ENCODE data around the gene PDZD4. TPM values are rescaled to one million over a fixed set of nuclear protein-coding genes. Genes with fewer than 3 reads are reported as not detected.

PDZD4 gene
- total and polyA plus RNA-seq, 8 donors: 2.1 to 11.1 (median 5.2) TPM

DNA sequence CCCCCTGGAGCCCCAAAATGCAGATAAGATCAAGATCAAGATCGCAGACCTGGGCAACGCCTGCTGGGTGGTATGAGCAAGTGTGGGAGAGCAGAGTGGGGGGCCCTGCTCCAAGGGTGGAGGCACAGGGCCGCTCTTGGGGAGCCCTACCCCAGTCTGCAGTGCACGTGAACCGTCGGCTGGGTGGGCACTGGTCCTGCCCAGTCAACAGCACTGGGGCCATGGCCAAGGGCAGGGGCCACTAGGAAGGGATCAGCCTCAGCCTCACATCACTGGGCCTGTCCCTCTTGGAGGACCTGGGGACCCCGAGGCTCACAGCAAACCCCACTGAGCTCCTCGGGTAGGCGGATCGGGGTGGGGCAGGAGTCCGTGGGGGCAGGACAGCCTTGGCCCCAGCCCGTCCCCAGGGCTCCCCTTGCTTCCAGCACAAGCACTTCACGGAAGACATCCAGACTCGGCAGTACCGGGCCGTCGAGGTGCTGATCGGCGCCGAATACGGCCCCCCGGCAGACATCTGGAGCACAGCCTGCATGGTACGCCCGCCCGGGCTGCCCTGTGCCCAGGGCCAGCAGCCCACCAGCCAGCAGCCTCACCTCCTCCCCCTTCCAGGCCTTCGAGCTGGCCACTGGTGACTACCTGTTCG, 45.9 kb downstream of the PDZD4 start:
- WGBS, 5 donors: 90 to 93% (median 92%) methylated on average over 7 to 27 of the region's 27 CpGs
- Histone ChIP-seq H3K27me3 (peaks cover 0 to 16% (median 3%) of the 10 kb centered on the region in 3 donors), H3K4me3 (no peak overlapping the region), H3K36me3 (peaks cover 3 to 61% (median 52%) of the 10 kb centered on the region in 4 donors), H3K4me1 (peaks cover 0 to 26% (median 15%) of the 10 kb centered on the region in 4 donors), H3K27ac (no peak overlapping the region), H3K9me3 (no peaks in the 10 kb centered on the region)
- no peak for DNase-seq
- intact Hi-C loops (cut with DNase I; ENCODE audit: low total_unique reads): no loop called here
- TF ChIP-seq EP300 (IDR thresholded peaks at IDR 0.05) (no peak), POLR2AphosphoS5 (IDR thresholded peaks at IDR 0.05) (no peak), POLR2A (IDR thresholded peaks at IDR 0.05) (no peak)
- TF ChIP-seq, protein P1, sequence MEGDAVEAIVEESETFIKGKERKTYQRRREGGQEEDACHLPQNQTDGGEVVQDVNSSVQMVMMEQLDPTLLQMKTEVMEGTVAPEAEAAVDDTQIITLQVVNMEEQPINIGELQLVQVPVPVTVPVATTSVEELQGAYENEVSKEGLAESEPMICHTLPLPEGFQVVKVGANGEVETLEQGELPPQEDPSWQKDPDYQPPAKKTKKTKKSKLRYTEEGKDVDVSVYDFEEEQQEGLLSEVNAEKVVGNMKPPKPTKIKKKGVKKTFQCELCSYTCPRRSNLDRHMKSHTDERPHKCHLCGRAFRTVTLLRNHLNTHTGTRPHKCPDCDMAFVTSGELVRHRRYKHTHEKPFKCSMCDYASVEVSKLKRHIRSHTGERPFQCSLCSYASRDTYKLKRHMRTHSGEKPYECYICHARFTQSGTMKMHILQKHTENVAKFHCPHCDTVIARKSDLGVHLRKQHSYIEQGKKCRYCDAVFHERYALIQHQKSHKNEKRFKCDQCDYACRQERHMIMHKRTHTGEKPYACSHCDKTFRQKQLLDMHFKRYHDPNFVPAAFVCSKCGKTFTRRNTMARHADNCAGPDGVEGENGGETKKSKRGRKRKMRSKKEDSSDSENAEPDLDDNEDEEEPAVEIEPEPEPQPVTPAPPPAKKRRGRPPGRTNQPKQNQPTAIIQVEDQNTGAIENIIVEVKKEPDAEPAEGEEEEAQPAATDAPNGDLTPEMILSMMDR (IDR thresholded peaks at IDR 0.05): no peak

DNA sequence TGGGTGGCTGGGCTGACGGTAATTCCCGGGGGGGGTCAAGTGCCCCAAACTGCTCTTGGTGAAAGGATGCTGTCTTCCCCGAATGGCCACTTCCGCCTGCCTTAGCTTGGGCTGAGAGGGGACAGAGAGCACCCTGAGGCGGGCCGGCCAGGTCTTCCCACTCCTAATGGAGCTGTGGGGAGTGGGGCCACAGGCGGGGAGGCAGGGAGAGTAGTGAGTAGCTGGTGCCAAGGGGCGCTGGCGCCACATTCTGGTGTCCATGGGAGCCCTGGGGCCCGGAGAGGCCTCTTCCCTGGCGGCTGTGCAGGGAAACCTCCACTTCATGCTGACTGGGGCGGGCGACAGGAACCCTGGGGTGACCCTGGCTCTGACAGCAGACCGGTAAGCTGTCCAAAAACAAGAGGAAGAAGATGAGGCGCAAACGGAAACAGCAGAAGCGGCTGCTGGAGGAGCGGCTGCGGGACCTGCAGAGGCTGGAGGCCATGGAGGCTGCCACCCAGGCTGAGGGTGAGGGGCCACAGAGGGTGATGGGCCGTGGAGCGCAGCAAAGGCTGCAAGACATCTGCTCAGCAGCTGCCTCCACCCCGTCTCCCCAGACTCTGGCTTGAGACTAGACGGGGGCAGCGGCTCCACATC, 46.8 kb downstream of the PDZD4 start:
- no peak overlapping the region for H3K4me3 ChIP-seq
- TF ChIP-seq POLR2AphosphoS5 (IDR thresholded peaks at IDR 0.05) (no peak), POLR2A (IDR thresholded peaks at IDR 0.05) (no peak), EP300 (IDR thresholded peaks at IDR 0.05) (no peak)
- TF ChIP-seq, protein P1 (IDR thresholded peaks at IDR 0.05): no peak
- peaks cover 0 to 16% (median 3%) of the 10 kb centered on the region in 3 donors for H3K27me3 ChIP-seq
- H3K4me1 ChIP-seq: peaks cover 0 to 26% (median 15%) of the 10 kb centered on the region in 4 donors
- intact Hi-C loops (cut with DNase I; ENCODE audit: low total_unique reads): no loop called here
- H3K27ac ChIP-seq: no peak overlapping the region
- H3K36me3 ChIP-seq: peaks cover 0 to 52% (median 43%) of the 10 kb centered on the region in 4 donors
- H3K9me3 ChIP-seq: no peaks in the 10 kb centered on the region
- 66 to 86% (median 79%) methylated on average over 13 to 24 of the region's 24 CpGs for WGBS, 5 donors
- DNase-seq: no peak

DNA sequence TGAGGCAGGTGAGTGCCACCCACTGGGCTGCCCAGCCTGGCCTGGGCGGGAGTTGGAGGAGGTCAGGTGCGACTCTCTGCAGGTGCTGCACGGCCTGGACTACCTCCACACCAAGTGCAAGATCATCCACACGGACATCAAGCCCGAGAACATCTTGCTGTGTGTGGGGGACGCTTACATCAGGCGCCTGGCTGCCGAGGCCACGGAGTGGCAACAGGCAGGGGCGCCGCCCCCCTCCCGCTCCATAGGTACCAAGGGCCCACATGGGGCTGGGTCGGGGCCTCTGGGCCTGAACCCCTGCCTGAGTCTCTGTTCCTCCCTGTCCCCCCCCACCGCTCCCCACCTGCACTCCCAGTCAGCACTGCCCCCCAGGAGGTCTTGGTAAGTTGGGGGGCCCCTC, 47.5 kb downstream of the PDZD4 start:
- WGBS, 5 donors: 40 to 91% (median 86%) methylated on average over 1 to 14 of the region's 14 CpGs
- peaks cover 0 to 26% (median 15%) of the 10 kb centered on the region in 4 donors for H3K4me1 ChIP-seq
- no peak for DNase-seq
- intact Hi-C loops (cut with DNase I; ENCODE audit: low total_unique reads): no loop called here
- TF ChIP-seq POLR2AphosphoS5 (IDR thresholded peaks at IDR 0.05) (no peak), POLR2A (IDR thresholded peaks at IDR 0.05) (no peak), EP300 (IDR thresholded peaks at IDR 0.05) (no peak)
- TF ChIP-seq, protein P1 (IDR thresholded peaks at IDR 0.05): no peak
- no peaks in the 10 kb centered on the region for H3K9me3 ChIP-seq
- H3K27me3 ChIP-seq: peaks cover 0 to 16% (median 3%) of the 10 kb centered on the region in 3 donors
- H3K36me3 ChIP-seq: peaks cover 0 to 47% (median 37%) of the 10 kb centered on the region in 4 donors
- H3K4me3 ChIP-seq: no peak overlapping the region
- H3K27ac ChIP-seq: no peak overlapping the region

DNA sequence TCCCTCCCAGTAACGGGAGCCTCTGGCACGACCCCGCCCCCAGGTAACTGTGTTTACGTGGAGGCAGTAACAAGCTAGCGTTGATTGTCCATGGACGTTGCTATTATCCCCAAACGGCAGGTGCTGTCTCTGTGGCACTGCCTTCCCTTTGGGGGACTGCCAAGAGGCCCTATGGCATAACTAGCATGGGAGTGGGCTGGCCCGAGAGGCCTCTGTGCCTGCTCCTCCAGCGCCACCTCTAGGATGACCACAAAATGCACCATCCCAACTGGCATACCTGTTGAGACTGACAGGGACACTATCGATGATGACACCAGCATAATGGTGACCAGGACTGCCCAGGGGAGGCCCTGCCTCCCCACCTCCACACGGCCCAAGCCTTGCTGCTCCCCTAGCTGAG, 48.0 kb downstream of the PDZD4 start:
- Histone ChIP-seq H3K4me1 (peaks cover 0 to 26% (median 15%) of the 10 kb centered on the region in 4 donors), H3K27ac (no peak overlapping the region), H3K9me3 (no peaks in the 10 kb centered on the region), H3K27me3 (peaks cover 0 to 17% (median 3%) of the 10 kb centered on the region in 3 donors), H3K4me3 (no peak overlapping the region), H3K36me3 (peaks cover 0 to 46% (median 33%) of the 10 kb centered on the region in 4 donors)
- WGBS, 5 donors: 48 to 60% (median 53%) methylated on average over 7 to 11 of the region's 11 CpGs; no CpG with 5 or more reads in 1 of the 5 donors
- intact Hi-C loops (cut with DNase I; ENCODE audit: low total_unique reads): no loop called here
- TF ChIP-seq POLR2AphosphoS5 (IDR thresholded peaks at IDR 0.05) (no peak), EP300 (IDR thresholded peaks at IDR 0.05) (no peak), POLR2A (IDR thresholded peaks at IDR 0.05) (no peak)
- TF ChIP-seq, protein P1 (IDR thresholded peaks at IDR 0.05): no peak
- DNase-seq: no peak

Data from stomach (tissue), 9 donors.